Spinal cord (tissue), 10 donors: ENCODE data around the gene TAB2. TPM values are rescaled to one million over a fixed set of nuclear protein-coding genes. Genes with fewer than 3 reads are reported as not detected.
"Not testable (repeated sequence)": the region's sequence is repeated elsewhere in the genome, so short reads cannot be mapped to it uniquely, and the experiment has no call there.

Experiments used
- DNase-seq, 6 donors: peaks; one replicate each; pipeline versions ENCODE4 v3.0.0 to v3.0.0-alpha.2; 2013 to 2015; ENCODE audit warnings: low spot score in 6 of 6, low read depth in 4 of 6
- H3K27ac ChIP-seq: one replicate; pipeline ENCODE4 v1.5.1; 2013; ENCODE audit warnings: low read depth, low read length, control low read depth
- H3K27me3 ChIP-seq: one replicate; pipeline ENCODE4 v1.6.1; 2013; ENCODE audit warnings: low read length; ENCODE audit not compliant: control insufficient read depth, insufficient read depth
- H3K36me3 ChIP-seq: one replicate; pipeline ENCODE4 v1.6.1; 2013; ENCODE audit warnings: low read length; ENCODE audit not compliant: control insufficient read depth, insufficient read depth
- H3K4me1 ChIP-seq: one replicate; pipeline ENCODE4 v1.6.1; 2013; ENCODE audit warnings: low read length; ENCODE audit not compliant: control insufficient read depth, insufficient read depth
- H3K4me3 ChIP-seq: one replicate; pipeline ENCODE4 v1.5.1; 2013; ENCODE audit warnings: low read depth, low read length, control low read depth
- H3K9me3 ChIP-seq: one replicate; pipeline ENCODE4 v1.6.1; 2013; ENCODE audit warnings: low read length; ENCODE audit not compliant: control insufficient read depth, insufficient read depth
- WGBS: methylation state at CpG from one replicate; pipeline ENCODE4 v1.1.5; 2013; ENCODE audit warnings: missing lambda C conversion rate; ENCODE audit not compliant: insufficient coverage; 5-methylcytosine and 5-hydroxymethylcytosine counted together
- polyA plus RNA-seq, 2 donors: library from polyadenylated mRNA; unstranded; fragments of 120-200 nt; gene quantifications; one replicate each; pipeline ENCODE4 v1.2.1, GENCODE V29; 2013; ENCODE audit not compliant: insufficient read length in 2 of 2
- small RNA-seq: library from RNA; depleted of rRNA; stranded (forward); fragments of <200 nt; gene quantifications from one replicate; pipeline ENCODE3, GENCODE V24; 2014; ENCODE audit warnings: low replicate concordance
- total RNA-seq, 2 donors: library from RNA; depleted of rRNA in 1 of 2; stranded (reverse); fragments of 120-200 nt in 1 of 2; fragments of >200 nt in 1 of 2; gene quantifications; one replicate each; pipeline versions ENCODE4 v1.2.3 to v1.2.4, GENCODE V29; 2013 to 2014
- donor health status: healthy.

Gene TAB2
- total and polyA plus RNA-seq, 4 donors = 57.6 to 69.7 (median 61.5) TPM

GRCh38 chr6:149458806-149459205 is 141.3 kb downstream of the TAB2 start:
- no peak for DNase-seq
- Histone ChIP-seq H3K4me1 (peaks cover 27% of the 10 kb centered on the region), H3K9me3 (no peaks in the 10 kb centered on the region), H3K36me3 (no peaks in the 10 kb centered on the region), H3K27ac (no peak overlapping the region), H3K27me3 (no peaks in the 10 kb centered on the region), H3K4me3 (no peak overlapping the region)
- WGBS = no CpG with 5 or more reads among the region's 1 CpG

- H3K27me3 ChIP-seq = no peaks in the 10 kb centered on the region
- no peaks in the 10 kb centered on the region for H3K36me3 ChIP-seq
- H3K4me3 ChIP-seq = no peak overlapping the region
- H3K27ac ChIP-seq = no peak overlapping the region
- H3K9me3 ChIP-seq = no peaks in the 10 kb centered on the region
- WGBS = 80% methylated on average over 1 of the region's 5 CpGs
- DNase-seq = peak in 1 of 6 donors; percentile 19
- peaks cover 17% of the 10 kb centered on the region for H3K4me1 ChIP-seq
These were observed 142.2 kb downstream of the TAB2 start for GRCh38 chr6:149459761-149460160.

GRCh38 chr6:149460249-149460648 is 142.7 kb downstream of the TAB2 start:
- not testable (repeated sequence) for H3K36me3 ChIP-seq, H3K9me3 ChIP-seq, H3K4me3 ChIP-seq, DNase-seq, H3K27ac ChIP-seq, H3K27me3 ChIP-seq
- WGBS = 37% methylated on average over 2 of the region's 3 CpGs
- H3K4me1 ChIP-seq = peaks cover 12% of the 10 kb centered on the region

Small RNA genes within 50 kb of the gene (small RNA-seq; reads per million reads assigned to genes)
- gene RN7SL234P = not detected

Other genes with a start within 250 kb of the TAB2 start
- 1 to 10 TPM; 5.7 to 5.8 TPM for gene SUMO4, start 82.5 kb downstream of the TAB2 start, total RNA-seq
- gene SUMO4, start 82.5 kb downstream of the TAB2 start, polyA plus RNA-seq = 1 to 10 TPM in 1 of 2 donors, under 1 TPM in 1; 0.65 to 1.1 TPM
- 1 to 10 TPM in 1 of 2 donors, under 1 TPM in 1; 0.72 to 1.2 TPM for gene ZC3H12D, start 167.3 kb downstream of the TAB2 start, total RNA-seq
- under 1 TPM; 0.79 to 0.99 TPM for gene ZC3H12D, start 167.3 kb downstream of the TAB2 start, polyA plus RNA-seq
- 10 to 100 TPM; 45.5 to 52.5 TPM for gene PPIL4, start 228.3 kb downstream of the TAB2 start, total RNA-seq
- gene PPIL4, start 228.3 kb downstream of the TAB2 start, polyA plus RNA-seq = 10 to 100 TPM; 37.3 to 39.2 TPM
- 10 to 100 TPM; 59.9 to 64.6 TPM for gene GINM1, start 248.7 kb downstream of the TAB2 start, total RNA-seq
- 10 to 100 TPM; 42.4 to 53.9 TPM for gene GINM1, start 248.7 kb downstream of the TAB2 start, polyA plus RNA-seq